ENCODE measurements around the gene CXXC5.

The CXXC5 gene

DNA sequence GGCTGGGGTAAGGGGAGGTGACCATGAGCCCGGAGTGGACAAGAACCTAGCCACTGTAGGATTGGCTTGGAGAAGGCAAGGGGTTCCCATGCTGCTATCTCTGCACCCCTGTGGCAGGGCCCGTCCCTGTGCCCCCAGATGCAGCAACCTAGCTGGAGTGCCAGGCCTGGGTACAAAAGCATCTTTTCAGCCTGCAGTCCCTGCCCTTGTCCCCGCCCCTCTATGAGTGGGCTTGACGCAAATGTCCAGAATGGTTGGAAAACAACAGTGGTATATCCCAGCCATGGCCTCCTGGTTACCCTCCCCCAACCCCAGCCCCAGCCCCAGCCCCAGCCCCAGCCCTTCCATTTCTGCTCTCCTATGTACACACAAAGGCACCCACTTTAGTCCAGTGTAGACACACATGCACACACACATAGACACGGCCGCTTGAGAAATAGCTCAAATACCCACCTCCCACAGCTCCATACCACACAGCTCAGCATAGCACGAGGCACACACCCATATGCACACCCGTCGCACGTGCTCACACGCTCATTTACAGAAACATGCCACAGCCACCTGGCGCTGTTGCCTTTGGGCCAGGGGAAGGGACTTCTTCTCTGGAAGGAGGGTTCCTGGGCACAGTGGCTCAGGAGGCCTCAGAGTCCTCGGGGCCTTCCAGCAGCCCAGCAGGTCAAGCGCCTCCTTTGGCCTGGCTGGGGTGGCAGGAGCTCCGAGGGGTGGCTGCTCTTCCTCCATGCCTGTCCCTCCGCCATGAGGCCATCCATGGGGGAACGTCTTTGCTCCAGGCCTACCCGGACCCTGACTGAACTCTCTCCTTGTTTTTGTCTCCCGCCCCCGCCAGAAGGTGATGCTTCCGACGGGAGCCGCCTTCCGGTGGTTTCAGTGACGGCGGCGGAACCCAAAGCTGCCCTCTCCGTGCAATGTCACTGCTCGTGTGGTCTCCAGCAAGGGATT is 34.1 kb downstream of the CXXC5 start:
- no peak overlapping the region for H3K4me3 ChIP-seq (ENCODE audit: low read length)
- TF ChIP-seq, protein P1, sequence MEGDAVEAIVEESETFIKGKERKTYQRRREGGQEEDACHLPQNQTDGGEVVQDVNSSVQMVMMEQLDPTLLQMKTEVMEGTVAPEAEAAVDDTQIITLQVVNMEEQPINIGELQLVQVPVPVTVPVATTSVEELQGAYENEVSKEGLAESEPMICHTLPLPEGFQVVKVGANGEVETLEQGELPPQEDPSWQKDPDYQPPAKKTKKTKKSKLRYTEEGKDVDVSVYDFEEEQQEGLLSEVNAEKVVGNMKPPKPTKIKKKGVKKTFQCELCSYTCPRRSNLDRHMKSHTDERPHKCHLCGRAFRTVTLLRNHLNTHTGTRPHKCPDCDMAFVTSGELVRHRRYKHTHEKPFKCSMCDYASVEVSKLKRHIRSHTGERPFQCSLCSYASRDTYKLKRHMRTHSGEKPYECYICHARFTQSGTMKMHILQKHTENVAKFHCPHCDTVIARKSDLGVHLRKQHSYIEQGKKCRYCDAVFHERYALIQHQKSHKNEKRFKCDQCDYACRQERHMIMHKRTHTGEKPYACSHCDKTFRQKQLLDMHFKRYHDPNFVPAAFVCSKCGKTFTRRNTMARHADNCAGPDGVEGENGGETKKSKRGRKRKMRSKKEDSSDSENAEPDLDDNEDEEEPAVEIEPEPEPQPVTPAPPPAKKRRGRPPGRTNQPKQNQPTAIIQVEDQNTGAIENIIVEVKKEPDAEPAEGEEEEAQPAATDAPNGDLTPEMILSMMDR (IDR thresholded peaks at IDR 0.05; ENCODE audit: insufficient read depth, low read depth, low read length, missing control alignments), result no peak
- DNase-seq (ENCODE audit: low read depth), result no peak

DNA sequence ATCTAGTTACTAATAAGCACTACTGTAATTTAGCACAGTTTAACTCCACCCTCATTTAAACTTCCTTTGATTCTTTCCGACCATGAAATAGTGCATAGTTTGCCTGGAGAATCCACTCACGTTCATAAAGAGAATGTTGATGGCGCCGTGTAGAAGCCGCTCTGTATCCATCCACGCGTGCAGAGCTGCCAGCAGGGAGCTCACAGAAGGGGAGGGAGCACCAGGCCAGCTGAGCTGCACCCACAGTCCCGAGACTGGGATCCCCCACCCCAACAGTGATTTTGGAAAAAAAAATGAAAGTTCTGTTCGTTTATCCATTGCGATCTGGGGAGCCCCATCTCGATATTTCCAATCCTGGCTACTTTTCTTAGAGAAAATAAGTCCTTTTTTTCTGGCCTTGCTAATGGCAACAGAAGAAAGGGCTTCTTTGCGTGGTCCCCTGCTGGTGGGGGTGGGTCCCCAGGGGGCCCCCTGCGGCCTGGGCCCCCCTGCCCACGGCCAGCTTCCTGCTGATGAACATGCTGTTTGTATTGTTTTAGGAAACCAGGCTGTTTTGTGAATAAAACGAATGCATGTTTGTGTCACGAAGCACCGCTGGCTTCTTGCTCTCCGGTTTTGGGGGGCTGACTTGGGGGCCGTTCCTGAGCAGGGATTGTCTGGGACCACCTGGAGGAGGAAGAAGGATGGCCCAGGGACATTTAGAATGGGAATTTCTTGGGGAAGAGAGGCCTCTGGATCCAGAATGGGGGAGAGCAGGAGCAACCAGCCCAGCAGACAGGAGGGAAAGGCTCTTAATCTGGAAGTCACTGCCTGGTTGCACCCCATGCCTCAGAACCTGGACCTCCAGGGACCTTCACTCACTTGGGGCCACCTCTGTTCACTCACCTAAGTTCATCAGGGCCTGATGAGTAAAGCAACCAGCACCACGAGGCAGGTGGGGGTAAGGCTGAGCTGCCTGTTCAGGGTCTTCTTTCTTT is 35.4 kb downstream of the CXXC5 start:
- no peak for DNase-seq (ENCODE audit: low read depth)
- H3K4me3 ChIP-seq (ENCODE audit: low read length), result no peak overlapping the region
- TF ChIP-seq, protein P1 (IDR thresholded peaks at IDR 0.05; ENCODE audit: insufficient read depth, low read depth, low read length, missing control alignments), result no peak

DNA sequence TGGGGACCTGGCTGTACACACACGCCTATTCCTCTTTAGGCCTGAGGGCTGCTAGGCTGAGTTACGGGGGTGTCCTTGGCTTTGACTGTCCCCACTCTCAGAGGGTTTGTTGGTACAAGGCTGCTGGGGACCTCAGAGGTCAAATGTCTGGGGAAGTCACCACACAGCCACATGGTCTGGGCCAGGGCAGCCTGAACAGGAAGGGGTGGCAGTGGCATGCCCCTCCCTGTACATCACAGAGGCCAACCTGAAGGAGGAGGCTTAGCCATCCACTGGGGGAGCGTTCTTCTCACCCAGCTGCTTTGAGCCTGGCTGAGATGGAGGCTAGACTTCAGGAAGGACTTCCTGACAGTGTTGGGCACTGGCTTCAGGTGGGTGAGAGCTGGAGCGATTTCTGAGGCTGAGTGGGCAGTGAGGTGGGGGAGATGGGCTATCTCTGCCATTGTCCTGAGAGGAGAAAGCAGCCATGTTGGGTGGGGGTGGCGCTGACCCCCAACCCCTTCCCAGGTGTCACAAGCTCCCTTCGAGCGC is 36.3 kb downstream of the CXXC5 start:
- TF ChIP-seq, protein P1 (IDR thresholded peaks at IDR 0.05; ENCODE audit: insufficient read depth, low read depth, low read length, missing control alignments), result no peak
- DNase-seq (ENCODE audit: low read depth), result no peak

DNA sequence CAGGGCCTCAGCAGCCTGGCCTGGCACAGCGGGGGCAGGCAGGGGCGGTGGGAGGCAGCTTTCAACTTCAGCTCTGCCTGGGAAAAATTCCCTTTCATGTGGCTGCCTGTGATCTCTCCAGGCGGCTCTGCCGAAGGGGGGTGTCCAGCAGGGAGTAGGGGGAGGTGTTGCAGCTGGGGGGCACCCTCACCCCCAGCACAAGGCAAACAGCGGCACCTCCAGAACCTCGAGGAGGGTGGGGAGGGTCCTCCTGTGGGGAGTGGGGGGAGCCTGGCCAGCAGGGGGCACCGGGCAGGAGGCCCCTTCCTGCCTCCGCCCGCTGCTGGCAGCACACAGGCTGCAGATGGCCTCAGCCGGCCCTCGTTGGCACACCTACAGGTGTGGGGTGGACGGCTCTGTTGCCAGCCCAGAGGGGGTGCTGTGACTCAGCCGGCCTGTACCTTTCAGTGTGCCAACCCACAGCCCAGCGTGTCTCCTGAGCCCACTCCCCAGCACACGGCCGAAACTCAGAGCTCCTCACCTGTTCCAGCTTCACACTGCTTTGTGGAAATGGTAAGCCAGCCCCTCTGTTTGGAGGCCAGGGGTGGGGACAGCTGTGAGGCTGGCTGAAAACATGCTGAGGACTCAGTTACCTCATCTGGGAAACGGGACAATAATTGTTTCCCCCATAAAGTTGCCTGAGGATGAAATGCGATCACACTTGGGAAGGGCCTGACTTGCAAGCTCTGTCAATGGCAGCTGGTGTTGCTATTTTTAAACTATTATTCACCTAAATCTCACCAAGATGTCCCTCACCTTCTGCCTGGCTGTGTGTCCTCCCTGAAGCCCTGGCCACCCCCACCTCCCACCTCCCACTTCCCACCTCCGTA is 37.0 kb downstream of the CXXC5 start:
- H3K4me3 ChIP-seq (ENCODE audit: low read length), result no peak overlapping the region
- DNase-seq (ENCODE audit: low read depth), result no peak
- TF ChIP-seq, protein P1 (IDR thresholded peaks at IDR 0.05; ENCODE audit: insufficient read depth, low read depth, low read length, missing control alignments), result no peak

More for the DNA sequence above, 36.3 kb downstream of the CXXC5 start:
- H3K4me3 ChIP-seq (ENCODE audit: low read length), result no peak overlapping the region

DNA sequence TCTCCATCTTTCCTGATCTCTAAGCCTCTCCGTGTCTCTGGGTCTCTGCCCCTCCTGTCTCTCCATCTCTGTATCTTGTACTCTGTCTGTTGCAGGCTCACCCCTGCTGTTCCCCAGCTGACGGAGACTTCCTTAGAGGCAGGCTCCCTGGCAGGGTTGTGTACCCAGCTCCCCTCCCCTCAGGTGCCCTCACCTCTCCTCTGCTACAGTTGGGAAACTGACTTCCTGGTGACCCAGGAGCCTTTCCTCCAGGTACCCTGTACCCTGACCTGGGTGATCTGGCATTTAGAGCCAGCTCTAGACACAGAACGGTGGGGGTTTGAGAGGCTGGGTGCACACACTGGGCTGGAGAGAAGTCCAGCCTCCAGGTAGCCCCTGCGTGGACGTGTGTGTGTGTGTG is 37.7 kb downstream of the CXXC5 start:
- TF ChIP-seq, protein P1 (IDR thresholded peaks at IDR 0.05; ENCODE audit: insufficient read depth, low read depth, low read length, missing control alignments), result no peak
- no peak for DNase-seq (ENCODE audit: low read depth)
- no peak overlapping the region for H3K4me3 ChIP-seq (ENCODE audit: low read length)

DNA sequence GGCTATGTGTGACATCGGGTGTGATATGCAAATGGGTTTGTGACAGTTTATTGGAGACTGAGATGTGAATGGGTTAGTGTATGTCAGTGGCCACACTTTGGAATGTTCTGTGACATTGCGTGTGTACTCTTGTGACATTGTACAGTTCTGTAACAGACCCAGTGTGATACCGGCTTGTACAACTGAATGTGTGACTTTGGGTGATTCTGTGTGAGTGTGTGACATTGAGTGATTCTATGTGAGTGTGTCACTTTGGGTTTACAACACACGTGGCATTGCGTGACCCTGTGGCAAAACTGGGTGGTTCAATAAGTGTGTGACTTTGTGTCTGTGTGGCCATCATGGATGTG is 38.2 kb downstream of the CXXC5 start:
- H3K4me3 ChIP-seq (ENCODE audit: low read length), result no peak overlapping the region
- TF ChIP-seq, protein P1 (IDR thresholded peaks at IDR 0.05; ENCODE audit: insufficient read depth, low read depth, low read length, missing control alignments), result no peak
- no peak for DNase-seq (ENCODE audit: low read depth)

All from epithelial cell of esophagus (primary cell).